ENCODE results near the gene TGDS.

TGDS gene

GRCh38 chr13:94525781-94526180 lies 70.2 kb downstream of the TGDS start:
- DNase-seq (ENCODE audit: low read depth) = no peak
- H3K4me3 ChIP-seq (ENCODE audit: low read length) = no peak overlapping the region
- no peak for TF ChIP-seq CTCF (conservative IDR thresholded peaks at IDR 0.05; ENCODE audit: low read depth, low read length)

GRCh38 chr13:94524407-94524806 lies 71.5 kb downstream of the TGDS start:
- no peak overlapping the region for H3K4me3 ChIP-seq (ENCODE audit: low read length)
- TF ChIP-seq CTCF (conservative IDR thresholded peaks at IDR 0.05; ENCODE audit: low read depth, low read length) = no peak
- no peak for DNase-seq (ENCODE audit: low read depth)

Measured in retinal pigment epithelial cell (primary cell).